ENCODE measurements around the gene DDX52.

DNA sequence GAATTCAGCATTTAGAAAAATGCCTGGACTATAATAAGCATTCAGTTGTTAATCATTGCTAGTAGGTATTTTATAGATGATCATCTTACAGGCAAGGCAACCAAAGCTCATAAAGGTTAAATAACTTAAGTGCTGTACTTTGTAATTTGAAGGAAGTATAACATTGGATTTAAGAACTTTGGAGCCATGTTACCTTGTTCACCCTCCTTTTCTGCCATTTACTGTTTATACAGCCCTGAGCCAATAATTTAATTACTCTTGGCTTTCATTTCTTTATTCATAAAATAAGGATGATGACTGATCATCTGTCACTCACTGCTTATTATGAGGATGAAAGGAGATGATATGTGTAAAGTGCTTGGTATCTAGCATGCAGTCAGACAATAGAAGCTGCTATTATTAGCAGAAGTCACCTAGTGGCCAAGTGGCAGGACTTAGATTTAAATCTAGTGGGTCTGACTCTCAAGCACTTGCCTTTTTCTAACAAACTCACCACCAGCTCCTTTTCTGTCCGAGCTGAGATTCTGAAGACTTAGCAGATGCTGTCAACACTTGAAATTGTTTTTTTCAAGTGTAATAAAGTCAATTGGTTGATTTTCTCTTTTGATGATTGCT, 18.3 kb upstream of the DDX52 start:
- TF ChIP-seq POLR2A (IDR thresholded peaks at IDR 0.05) (no peak), POLR2AphosphoS5 (IDR thresholded peaks at IDR 0.05) (no peak)
- TF ChIP-seq, protein P1, sequence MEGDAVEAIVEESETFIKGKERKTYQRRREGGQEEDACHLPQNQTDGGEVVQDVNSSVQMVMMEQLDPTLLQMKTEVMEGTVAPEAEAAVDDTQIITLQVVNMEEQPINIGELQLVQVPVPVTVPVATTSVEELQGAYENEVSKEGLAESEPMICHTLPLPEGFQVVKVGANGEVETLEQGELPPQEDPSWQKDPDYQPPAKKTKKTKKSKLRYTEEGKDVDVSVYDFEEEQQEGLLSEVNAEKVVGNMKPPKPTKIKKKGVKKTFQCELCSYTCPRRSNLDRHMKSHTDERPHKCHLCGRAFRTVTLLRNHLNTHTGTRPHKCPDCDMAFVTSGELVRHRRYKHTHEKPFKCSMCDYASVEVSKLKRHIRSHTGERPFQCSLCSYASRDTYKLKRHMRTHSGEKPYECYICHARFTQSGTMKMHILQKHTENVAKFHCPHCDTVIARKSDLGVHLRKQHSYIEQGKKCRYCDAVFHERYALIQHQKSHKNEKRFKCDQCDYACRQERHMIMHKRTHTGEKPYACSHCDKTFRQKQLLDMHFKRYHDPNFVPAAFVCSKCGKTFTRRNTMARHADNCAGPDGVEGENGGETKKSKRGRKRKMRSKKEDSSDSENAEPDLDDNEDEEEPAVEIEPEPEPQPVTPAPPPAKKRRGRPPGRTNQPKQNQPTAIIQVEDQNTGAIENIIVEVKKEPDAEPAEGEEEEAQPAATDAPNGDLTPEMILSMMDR (IDR thresholded peaks at IDR 0.05): no peak

Data from stomach (tissue), 4 donors.